ENCODE measurements around the gene USB1. TPM values are rescaled to one million over a fixed set of nuclear protein-coding genes. Genes with fewer than 3 reads are reported as not detected.

USB1 gene
- total and polyA plus RNA-seq, 2 experiments from 2014 or later: 79.6 to 118 TPM

DNA sequence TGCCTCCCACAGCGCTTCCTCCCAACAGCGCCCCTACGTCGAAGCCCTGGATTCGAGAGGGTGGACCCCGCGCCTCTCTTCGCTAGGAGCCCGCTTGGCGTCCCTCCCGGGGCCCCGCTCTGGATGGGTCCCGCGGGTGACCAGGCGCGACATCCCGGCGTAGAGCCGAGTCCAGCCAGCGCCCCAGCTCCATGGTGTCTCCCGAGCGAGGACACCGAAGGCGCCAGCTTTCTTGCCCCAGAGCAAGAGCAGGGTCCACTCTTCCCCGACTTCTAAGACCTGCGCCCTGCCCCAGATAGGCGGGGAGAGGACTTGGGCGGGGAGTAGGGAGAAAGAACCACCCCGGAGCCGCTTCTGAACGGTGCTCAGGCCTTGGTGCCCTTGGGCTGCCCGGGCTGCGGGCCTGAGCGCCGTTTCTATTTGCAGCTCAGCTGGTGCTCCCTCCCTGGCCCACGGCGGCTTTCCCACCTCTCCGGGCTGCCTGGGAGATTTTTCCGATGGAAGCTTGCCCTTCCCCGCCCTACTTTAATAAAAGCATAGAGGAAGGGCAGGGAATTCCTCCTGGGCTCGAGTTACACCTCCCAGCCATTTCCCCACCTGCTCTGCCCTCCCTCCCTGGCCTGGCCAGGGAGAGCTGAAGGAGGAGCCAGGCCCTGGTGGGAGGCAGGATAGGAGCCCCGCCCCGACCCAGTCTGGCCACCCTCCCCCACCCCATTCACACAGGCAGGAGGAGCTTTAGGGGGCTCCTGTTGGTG, 26.1 kb downstream of the USB1 start:
- TF ChIP-seq, protein P1, sequence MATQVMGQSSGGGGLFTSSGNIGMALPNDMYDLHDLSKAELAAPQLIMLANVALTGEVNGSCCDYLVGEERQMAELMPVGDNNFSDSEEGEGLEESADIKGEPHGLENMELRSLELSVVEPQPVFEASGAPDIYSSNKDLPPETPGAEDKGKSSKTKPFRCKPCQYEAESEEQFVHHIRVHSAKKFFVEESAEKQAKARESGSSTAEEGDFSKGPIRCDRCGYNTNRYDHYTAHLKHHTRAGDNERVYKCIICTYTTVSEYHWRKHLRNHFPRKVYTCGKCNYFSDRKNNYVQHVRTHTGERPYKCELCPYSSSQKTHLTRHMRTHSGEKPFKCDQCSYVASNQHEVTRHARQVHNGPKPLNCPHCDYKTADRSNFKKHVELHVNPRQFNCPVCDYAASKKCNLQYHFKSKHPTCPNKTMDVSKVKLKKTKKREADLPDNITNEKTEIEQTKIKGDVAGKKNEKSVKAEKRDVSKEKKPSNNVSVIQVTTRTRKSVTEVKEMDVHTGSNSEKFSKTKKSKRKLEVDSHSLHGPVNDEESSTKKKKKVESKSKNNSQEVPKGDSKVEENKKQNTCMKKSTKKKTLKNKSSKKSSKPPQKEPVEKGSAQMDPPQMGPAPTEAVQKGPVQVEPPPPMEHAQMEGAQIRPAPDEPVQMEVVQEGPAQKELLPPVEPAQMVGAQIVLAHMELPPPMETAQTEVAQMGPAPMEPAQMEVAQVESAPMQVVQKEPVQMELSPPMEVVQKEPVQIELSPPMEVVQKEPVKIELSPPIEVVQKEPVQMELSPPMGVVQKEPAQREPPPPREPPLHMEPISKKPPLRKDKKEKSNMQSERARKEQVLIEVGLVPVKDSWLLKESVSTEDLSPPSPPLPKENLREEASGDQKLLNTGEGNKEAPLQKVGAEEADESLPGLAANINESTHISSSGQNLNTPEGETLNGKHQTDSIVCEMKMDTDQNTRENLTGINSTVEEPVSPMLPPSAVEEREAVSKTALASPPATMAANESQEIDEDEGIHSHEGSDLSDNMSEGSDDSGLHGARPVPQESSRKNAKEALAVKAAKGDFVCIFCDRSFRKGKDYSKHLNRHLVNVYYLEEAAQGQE (IDR thresholded peaks at IDR 0.05; ENCODE audit: unreplicated experiment): no peak
- TF ChIP-seq EZH2phosphoT487 (IDR thresholded peaks at IDR 0.05; ENCODE audit: unreplicated experiment): no peak
- no peak for TF ChIP-seq JUNB (IDR thresholded peaks at IDR 0.05; ENCODE audit: unreplicated experiment)
- TF ChIP-seq NANOG (IDR thresholded peaks at IDR 0.05; ENCODE audit: borderline replicate concordance): no peak
- TF ChIP-seq CREB1 (CRISPR knock-in tag; IDR thresholded peaks at IDR 0.05; ENCODE audit: low read depth): no peak
- TF ChIP-seq, protein P2, sequence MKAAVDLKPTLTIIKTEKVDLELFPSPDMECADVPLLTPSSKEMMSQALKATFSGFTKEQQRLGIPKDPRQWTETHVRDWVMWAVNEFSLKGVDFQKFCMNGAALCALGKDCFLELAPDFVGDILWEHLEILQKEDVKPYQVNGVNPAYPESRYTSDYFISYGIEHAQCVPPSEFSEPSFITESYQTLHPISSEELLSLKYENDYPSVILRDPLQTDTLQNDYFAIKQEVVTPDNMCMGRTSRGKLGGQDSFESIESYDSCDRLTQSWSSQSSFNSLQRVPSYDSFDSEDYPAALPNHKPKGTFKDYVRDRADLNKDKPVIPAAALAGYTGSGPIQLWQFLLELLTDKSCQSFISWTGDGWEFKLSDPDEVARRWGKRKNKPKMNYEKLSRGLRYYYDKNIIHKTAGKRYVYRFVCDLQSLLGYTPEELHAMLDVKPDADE (IDR thresholded peaks at IDR 0.05): no peak
- TF ChIP-seq, protein P3, sequence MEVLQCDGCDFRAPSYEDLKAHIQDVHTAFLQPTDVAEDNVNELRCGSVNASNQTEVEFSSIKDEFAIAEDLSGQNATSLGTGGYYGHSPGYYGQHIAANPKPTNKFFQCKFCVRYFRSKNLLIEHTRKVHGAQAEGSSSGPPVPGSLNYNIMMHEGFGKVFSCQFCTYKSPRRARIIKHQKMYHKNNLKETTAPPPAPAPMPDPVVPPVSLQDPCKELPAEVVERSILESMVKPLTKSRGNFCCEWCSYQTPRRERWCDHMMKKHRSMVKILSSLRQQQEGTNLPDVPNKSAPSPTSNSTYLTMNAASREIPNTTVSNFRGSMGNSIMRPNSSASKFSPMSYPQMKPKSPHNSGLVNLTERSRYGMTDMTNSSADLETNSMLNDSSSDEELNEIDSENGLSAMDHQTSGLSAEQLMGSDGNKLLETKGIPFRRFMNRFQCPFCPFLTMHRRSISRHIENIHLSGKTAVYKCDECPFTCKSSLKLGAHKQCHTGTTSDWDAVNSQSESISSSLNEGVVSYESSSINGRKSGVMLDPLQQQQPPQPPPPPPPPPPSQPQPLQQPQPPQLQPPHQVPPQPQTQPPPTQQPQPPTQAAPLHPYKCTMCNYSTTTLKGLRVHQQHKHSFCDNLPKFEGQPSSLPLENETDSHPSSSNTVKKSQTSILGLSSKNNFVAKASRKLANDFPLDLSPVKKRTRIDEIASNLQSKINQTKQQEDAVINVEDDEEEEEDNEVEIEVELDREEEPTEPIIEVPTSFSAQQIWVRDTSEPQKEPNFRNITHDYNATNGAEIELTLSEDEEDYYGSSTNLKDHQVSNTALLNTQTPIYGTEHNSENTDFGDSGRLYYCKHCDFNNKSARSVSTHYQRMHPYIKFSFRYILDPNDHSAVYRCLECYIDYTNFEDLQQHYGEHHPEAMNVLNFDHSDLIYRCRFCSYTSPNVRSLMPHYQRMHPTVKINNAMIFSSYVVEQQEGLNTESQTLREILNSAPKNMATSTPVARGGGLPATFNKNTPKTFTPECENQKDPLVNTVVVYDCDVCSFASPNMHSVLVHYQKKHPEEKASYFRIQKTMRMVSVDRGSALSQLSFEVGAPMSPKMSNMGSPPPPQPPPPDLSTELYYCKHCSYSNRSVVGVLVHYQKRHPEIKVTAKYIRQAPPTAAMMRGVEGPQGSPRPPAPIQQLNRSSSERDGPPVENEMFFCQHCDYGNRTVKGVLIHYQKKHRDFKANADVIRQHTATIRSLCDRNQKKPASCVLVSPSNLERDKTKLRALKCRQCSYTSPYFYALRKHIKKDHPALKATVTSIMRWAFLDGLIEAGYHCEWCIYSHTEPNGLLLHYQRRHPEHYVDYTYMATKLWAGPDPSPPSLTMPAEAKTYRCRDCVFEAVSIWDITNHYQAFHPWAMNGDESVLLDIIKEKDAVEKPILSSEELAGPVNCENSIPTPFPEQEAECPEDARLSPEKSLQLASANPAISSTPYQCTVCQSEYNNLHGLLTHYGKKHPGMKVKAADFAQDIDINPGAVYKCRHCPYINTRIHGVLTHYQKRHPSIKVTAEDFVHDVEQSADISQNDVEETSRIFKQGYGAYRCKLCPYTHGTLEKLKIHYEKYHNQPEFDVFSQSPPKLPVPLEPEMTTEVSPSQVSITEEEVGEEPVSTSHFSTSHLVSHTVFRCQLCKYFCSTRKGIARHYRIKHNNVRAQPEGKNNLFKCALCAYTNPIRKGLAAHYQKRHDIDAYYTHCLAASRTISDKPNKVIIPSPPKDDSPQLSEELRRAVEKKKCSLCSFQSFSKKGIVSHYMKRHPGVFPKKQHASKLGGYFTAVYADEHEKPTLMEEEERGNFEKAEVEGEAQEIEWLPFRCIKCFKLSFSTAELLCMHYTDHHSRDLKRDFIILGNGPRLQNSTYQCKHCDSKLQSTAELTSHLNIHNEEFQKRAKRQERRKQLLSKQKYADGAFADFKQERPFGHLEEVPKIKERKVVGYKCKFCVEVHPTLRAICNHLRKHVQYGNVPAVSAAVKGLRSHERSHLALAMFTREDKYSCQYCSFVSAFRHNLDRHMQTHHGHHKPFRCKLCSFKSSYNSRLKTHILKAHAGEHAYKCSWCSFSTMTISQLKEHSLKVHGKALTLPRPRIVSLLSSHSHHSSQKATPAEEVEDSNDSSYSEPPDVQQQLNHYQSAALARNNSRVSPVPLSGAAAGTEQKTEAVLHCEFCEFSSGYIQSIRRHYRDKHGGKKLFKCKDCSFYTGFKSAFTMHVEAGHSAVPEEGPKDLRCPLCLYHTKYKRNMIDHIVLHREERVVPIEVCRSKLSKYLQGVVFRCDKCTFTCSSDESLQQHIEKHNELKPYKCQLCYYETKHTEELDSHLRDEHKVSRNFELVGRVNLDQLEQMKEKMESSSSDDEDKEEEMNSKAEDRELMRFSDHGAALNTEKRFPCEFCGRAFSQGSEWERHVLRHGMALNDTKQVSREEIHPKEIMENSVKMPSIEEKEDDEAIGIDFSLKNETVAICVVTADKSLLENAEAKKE (CRISPR knock-in tag; IDR thresholded peaks at IDR 0.05): no peak
- TF ChIP-seq ZNF114 (CRISPR knock-in tag; IDR thresholded peaks at IDR 0.05): no peak
- TF ChIP-seq POLR2AphosphoS5 (IDR thresholded peaks at IDR 0.05; ENCODE audit: low read depth): no peak
- no peak for TF ChIP-seq STAT1 (IDR thresholded peaks at IDR 0.05; ENCODE audit: unreplicated experiment)
- TF ChIP-seq ZNF331 (CRISPR knock-in tag; IDR thresholded peaks at IDR 0.05; ENCODE audit: low read depth): no peak
- no peak for TF ChIP-seq EZH2 (IDR thresholded peaks at IDR 0.05; ENCODE audit: low read depth, unreplicated experiment)
- TF ChIP-seq, protein P4, sequence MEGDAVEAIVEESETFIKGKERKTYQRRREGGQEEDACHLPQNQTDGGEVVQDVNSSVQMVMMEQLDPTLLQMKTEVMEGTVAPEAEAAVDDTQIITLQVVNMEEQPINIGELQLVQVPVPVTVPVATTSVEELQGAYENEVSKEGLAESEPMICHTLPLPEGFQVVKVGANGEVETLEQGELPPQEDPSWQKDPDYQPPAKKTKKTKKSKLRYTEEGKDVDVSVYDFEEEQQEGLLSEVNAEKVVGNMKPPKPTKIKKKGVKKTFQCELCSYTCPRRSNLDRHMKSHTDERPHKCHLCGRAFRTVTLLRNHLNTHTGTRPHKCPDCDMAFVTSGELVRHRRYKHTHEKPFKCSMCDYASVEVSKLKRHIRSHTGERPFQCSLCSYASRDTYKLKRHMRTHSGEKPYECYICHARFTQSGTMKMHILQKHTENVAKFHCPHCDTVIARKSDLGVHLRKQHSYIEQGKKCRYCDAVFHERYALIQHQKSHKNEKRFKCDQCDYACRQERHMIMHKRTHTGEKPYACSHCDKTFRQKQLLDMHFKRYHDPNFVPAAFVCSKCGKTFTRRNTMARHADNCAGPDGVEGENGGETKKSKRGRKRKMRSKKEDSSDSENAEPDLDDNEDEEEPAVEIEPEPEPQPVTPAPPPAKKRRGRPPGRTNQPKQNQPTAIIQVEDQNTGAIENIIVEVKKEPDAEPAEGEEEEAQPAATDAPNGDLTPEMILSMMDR (conservative IDR thresholded peaks at IDR 0.05; ENCODE audit: low read depth in 2 of 2): no peak
- Mint-ChIP-seq H3K4me1 (peaks cover 57% of the 10 kb centered on the region), H3K36me3 (ENCODE audit: low read depth) (peaks cover 9% of the 10 kb centered on the region; the same call in 2 of the 3 replicates), H3K9me3 (no peaks in the 10 kb centered on the region), H3K27ac (no peak overlapping the region), H3K27me3 (ENCODE audit: insufficient read depth, low read depth, poor library complexity) (peaks cover 14% of the 10 kb centered on the region), H3K4me3 (peak overlapping the region; percentile 76)
- peaks cover 39% of the 10 kb centered on the region for H3K79me2 ChIP-seq (replicated peaks; ENCODE audit: insufficient read depth)
- H3K4me1 ChIP-seq (ENCODE audit: insufficient read depth): peaks cover 47% of the 10 kb centered on the region
- no peak overlapping the region for H2AFZ ChIP-seq
- H3K27me3 ChIP-seq (ENCODE audit: insufficient read depth): peaks cover 5% of the 10 kb centered on the region; the same call in 1 of the 2 replicates
- peak overlapping the region; percentile 94 for H3K4me2 ChIP-seq
- H3K27ac ChIP-seq (ENCODE audit: low read depth): peak overlapping the region; percentile 79; the same call in 1 of the 2 replicates
- peak; percentile 88 for DNase-seq (ENCODE audit: low spot score)
- H3K9me2 ChIP-seq (ENCODE audit: insufficient read depth): no peaks in the 10 kb centered on the region
- ATAC-seq: peak; percentile 49
- peaks cover 2% of the 10 kb centered on the region; the same call in 1 of the 2 replicates for H4K20me1 ChIP-seq (replicated peaks; ENCODE audit: insufficient read depth)
- no peaks in the 10 kb centered on the region; the same call in 1 of the 2 replicates for H3K36me3 ChIP-seq (ENCODE audit: insufficient read depth)
- peak overlapping the region; percentile 96 for H3K4me3 ChIP-seq
- H3F3A ChIP-seq (replicated peaks; ENCODE audit: low read depth): peaks cover 9% of the 10 kb centered on the region; the same call in 1 of the 2 replicates

All from GM23338 (cell line).